HG03442 (cell line): ENCODE results near the gene CMBL.

Source experiments
- ATAC-seq: cut with Tn5 transposase; IDR thresholded peaks from one replicate; pipeline ENCODE4 v1.9.1; 2021; ENCODE audit warnings: mild to moderate bottlenecking, moderate library complexity; ENCODE audit not compliant: unreplicated experiment

CMBL gene

DNA sequence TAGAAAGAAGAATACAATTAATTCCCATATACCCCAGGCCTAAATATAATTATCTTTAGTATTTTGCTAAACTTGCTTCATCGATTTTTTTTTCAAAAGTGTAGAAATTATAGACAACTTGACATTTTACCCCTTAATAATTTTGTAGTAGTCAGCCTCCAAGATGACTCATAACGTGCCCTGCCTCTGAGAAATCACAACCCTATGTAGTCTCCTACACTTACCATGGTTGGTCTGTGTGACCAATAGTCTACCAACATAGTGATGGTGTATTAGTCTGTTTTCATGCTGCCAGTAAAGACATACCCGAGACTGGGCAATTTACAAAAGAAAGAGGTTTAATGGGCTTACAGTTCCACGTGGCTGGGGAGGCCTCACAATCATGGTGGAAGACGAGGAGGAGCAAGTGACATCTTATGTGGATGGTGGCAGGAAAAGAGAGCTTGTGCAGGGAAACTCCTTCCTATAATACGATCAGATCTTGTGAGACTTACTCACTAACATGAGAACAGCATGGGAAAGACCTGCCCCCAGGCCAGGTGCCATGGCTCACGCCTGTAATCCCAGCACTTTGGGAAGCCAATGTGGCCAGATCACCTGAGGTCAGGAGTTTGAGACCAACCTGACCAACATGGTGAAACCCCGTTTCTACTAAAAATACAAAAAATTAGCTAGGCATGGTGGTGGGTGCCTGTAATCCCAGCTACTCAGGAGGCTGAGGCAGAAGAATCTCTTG is 3.3 kb upstream of the CMBL start:
- peak; percentile 68 for ATAC-seq

DNA sequence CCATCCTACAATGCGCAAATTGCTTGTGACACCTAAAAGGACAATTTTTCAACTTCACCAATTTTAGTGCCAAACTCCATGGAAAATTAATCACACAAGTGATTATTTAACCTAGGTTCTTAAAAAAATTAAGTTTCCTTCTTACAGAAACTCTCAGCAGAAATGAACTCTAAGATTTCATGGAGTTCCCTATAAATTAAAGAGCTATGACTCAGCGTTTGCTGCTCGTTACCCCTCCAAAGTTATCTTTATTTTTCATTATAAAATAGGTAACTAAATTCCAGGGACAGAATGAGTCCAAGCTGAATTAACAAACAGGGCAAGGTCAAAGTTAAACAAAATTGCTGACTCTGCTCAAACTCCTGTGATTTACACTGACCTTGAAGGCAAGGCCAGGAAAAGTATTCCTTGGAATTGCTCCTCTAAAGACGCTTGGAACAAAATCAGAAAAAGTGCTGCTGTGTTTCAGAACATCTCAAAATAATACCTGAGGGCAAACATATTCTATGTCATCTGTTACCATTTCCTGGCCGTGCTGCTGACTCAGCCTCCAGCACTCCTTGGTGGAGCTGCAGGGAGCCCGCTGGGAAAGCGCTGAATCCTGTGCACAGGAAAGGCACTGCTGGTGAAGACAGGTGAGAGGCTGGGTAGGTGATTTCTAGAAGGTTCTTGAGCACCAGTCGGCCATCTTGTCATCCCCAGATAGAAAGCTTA is 2.5 kb upstream of the CMBL start:
- ATAC-seq = no peak

DNA sequence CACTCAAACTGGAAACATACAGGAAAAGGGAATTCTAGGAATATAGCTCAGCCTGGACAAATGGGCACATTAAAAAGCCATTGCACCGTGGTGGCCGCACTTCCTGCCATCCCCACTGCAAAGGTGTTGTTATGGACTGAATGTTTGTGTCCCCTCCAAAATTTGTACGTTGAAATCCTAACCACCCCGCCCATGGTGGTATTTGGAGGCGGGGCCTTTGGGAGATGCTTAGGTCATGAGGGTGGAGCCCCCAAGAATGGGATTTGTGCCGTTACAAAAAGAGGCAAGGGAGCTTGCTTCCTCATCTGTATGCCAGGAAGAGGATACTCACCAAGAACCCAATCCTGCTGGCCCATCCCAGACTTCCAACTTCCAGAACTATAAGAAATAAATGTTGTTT is 1.1 kb upstream of the CMBL start:
- ATAC-seq = no peak

DNA sequence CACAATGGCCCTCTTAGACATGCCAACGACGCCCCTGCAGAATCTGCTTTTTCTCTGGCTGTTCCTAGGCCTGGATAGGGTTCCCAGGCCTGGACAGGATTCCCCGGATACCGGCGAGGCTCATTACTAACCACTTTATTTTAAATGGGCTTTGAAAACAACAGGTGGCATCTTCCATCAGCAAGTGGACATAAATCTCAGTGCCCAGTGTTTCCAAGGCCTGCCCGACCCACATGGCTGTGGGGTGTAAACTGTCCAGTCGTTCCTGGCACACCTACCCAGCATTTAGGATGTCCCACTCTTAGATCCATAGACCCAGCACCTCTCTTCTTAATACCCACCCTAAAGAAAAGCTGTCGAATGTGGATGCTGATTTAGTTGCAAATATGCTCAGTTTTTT is 896 bp downstream of the CMBL start:
- ATAC-seq = no peak

DNA sequence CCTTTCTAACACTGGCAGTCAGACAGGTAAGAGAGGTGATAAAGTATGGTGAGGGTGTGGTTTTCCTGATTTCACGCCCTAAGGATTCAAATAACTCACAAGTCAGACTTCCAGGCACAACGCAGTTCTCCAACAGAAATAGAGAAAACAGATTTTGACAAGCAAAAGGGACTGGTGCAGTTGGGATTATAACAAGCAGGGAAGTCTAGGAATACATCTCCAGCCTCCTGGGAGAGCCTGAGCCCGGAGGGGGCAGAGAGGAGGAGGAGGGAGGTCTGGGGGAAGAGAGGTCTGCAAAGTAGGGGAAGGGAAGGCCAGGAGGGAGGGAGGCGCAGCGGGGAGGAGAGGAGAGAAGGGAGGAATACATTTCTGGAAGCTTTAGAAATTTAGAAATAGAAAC is 1.6 kb downstream of the CMBL start:
- ATAC-seq = no peak

DNA sequence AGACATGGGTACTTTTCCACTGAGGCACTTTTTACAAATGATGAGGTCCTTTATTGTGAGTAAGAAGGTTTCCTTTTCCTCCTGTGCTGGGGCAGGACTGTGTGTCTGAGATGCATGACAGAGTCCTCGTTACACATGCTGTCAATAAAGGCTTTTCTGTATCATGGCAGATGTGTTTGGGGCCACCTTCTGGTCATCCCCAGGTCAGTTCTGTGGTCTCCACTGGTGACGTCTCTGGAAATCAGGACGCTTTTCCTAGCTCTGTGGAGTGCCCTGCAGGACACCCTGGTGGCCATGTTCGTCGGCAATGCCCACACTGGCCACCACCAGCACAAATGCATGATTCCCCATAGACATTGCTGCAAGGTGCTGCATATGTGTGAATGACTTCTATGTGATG is 2.8 kb downstream of the CMBL start:
- no peak for ATAC-seq

DNA sequence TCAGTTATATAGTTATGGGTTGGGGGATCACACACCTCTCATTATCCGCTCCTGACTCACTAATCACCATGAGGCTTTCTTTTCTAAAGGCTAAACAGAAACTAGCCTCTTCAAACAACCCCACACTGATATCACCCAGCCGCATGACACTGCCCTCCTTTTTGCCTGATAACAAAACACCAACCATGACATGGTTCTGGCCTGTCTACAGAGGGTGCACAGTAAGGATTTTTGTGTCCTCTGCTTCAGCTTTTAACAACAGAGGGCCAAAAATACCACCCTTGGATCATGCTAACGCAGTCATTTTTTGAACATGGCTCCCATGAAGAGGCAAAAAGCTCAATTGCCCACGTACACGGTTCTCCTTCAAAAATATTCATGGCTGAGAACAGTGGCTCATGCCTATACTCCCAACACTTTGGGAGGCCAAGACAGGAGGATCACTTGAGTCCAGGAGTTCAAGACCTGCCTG is 4.0 kb downstream of the CMBL start:
- no peak for ATAC-seq

DNA sequence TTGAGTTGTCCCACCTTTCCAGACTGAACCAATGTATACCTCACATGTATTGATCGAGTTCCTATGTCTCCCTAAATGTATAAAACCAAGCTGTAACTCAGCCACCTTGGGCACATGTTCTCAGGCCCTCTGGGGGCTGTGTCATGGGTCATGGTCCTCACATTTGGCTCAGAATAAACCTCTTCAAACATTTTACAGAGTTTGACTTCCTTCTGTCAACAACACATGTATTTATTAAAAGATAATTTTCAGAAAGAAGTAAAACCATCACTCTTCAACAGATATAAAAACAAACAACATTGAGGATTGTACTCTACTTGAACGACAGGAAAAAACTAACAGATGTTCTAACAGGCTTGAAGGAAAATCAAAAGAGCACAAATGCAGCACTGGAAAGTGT is 4.5 kb downstream of the CMBL start:
- ATAC-seq = no peak

DNA sequence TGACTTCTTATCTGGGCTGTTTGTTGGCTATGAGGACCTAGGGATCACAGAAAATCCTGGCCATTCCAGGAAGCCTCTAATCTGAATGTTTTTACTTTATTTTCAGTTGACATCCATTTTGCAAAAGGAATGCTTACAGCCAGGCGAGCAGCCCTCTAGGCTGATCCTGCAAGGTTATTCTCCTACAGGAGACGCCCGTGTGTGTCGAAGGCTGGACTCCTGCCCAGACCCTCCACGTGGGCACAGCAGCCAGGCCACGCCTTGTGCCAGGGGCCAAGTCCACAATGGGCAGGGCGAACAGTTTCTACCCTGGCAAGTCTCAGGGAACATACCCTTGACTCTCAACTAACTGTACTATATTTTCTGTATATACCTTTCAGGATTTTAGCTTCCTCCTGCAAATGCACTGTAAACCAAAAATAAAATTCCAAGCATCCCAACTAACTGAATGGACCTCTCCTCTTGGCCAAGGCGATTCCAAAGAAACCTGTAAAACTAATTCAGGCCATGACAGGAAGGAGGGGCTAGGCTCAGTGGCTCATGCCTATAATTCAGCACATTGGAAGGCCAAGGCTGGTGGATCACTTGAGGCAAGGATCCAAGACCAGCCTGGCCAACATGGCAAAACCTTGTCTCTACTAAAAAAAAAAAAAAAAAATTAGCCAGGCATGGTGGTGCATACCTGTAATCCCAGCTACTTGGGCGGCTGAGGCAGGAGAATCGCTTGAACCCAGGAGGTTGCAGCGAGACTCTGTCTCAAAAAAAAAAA is 5.7 kb downstream of the CMBL start:
- no peak for ATAC-seq

DNA sequence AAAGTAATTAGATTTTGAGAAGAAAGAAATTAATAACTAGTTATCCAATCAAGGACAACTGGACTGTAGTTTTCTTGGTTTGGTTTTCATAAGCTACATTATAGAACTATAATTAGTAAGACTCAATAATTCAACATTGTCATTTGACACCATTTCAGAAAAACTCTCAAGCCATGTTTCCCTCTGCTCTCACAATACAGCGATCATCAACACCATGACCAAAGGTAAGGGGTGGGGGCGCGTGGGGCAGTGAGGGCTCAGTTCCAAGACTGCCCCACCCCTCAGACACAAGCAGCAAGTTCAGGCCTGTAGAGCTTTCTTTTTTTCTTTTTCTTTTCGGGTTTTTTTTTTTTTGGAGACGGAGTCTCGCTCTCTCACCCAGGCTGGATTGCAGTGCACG is 6.4 kb downstream of the CMBL start:
- no peak for ATAC-seq

DNA sequence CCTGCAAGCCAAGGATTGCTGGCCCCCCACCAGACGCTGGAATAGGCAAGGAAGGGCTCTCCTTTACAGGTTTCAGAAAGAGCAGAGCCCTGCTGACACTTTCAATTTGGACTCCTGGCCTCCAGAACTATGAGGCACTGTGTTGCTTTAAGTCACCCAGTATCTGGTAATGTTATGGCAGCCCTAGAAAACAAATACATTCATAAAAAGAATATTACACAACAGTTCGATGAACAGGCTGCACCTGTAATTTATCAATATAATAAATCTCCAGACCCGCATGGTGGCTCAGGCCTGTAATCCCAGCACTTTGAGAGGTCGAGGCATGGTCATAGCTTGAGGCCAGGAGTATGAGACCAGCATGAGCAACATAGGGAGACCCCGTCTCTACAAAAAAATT is 7.5 kb downstream of the CMBL start:
- ATAC-seq = no peak

DNA sequence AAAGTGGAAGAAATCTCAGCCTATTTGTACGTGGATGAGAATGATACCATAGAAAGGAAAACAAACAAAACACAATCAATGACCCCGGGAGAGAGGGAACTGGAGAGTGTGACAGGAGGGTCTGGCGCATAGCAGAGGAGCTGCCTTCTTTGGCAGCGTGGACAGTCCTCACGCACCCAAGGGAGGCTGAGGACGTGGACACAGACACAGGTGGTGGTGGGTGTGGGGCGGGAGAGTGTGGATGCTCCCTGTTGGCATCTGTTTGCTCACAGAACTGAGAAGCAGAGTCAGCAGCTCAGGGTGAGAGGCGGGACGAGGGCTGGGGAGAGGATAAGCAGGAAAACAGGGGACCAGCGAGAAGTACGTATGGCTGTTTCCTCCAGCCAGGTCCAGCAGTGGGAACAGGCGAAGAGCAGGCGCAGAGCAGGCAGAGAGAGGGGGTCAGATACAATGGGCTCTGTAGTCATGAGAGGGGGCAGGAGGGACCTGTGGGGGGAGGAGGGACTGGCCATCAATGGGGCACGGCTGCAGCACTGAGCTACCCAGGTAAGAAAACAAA is 10.0 kb downstream of the CMBL start:
- ATAC-seq = no peak

DNA sequence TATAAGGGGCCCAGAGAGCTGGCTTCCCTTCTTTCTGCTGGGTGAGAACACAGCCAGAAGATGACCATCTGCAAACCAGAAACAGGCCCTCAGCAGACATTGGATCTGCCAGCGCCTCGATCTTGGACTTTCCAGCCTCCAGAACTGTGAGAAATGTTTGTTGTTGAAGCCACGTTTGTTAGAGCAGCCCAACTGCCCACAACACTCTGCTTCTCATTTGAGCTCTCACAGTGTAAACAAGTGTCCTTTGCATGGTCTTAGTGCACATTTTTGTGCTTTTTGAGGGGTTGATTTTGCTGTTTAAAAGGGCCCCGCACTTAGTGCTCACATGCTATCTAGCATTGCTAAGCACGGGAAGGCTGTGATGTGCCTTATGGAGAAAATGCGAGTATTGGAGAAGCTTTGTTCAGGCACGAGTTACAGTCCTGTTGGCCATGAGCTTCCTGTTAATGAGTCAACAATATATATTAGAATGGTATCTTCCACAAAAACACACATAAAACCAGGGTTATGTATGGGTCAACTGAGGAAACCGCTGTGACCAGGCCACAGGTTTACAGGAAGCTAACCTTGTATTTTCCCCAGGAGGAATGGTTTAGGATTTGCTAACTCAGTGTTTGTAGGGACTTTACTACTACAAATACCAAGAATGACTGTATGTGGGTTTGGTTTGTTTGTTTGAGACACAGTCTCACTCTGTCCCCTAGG is 11.9 kb downstream of the CMBL start:
- no peak for ATAC-seq

DNA sequence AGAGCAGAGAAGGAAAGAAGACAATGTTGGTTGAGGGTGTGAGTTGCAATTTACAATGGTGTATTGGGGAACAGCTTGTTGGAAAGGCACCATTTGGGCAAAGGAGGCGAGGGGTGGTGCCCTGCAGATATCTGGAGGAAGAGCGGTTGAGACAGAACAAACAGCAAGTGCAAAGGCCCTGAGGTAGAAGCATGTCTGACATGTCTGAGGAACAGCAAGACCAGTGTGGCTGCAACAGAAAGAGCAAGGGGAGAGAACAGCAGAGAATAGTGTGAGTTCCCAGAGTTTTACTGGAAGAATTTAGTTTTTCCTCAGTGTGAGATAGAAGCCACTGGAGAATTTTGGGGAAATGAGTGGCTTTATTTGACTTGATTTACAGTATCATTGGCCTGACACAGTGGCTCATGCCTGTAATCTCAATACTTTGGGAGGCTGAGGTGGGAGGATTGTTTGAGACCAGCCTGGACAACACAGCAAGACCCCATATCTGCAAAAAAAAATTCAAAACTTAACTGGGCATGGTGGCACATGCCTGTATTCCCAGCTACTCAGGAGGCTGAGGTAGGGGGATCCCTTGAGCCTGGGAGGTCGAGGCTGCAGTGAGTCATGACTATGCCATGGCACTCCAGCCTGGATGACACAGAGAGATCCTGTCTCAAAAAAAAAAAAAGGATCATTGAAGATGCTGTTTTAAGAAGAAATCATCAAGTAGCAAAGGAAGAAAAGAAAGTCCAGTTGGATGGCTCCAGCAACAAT is 13.6 kb downstream of the CMBL start:
- no peak for ATAC-seq

DNA sequence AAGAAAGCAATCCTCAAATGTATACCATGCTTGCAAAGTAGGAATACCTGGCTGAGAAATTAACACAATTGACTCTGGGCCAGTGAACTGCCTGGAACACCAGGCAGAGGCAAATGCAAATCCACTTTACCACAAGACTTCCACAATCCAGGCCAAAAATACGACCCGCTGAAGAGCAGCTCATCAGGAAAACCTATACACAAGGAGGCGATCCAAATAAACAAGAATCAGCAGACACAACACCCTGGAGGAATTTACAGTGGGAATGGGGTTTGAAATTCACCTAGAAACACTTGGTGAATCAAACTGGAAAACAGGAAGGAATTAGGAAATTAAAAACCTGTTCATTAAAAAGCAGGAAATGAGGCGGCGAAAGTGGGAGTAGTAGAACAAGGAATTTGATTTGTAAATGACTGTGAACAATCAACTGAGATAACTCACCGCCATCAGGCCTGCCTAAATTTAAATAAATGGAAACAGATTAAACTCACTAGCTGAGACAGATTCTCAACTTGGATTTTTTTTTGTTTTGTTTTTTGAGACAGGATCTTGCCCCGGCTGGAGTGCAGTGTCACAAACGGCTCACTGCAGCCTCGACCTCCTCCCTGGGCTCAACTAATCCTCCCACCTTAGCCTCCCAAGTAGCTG is 15.9 kb downstream of the CMBL start:
- no peak for ATAC-seq

DNA sequence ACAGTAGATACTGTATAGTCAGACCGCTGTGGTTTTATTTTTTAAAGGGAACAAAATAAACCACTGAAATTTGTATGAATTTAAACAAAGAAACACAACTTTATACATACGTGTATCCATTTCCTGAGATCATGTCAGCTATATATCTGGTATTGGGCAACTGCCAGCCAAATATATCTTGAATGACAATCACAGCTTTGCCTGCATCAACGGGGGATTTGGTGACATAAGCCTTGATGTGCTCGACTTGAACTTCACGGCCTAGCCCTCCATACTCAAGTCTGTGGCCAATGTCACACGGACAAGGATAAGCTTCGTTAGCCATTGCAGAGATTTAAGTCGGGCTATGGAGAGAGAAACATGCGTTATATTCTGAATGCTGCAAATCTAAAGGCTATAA is 17.3 kb downstream of the CMBL start:
- no peak for ATAC-seq

DNA sequence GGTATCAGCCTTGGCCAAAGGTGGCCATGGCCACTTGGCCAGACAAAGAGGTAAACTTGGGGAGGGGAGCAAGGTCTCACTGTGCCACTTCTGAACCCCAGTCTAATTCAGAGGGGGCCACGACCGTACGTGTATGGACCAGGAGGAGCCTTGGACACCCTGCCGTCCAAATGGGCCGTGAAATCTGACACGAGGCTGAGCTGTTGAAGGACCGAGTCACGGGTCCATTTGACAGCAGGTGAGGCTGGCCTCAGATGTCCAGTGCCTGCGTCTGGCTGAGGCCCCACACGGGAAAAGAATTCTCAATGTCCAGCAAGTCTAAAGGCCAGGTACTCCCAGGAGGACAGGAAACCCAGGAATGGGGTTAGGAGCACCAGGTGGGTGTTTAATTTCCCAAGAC is 17.7 kb downstream of the CMBL start:
- ATAC-seq = no peak

DNA sequence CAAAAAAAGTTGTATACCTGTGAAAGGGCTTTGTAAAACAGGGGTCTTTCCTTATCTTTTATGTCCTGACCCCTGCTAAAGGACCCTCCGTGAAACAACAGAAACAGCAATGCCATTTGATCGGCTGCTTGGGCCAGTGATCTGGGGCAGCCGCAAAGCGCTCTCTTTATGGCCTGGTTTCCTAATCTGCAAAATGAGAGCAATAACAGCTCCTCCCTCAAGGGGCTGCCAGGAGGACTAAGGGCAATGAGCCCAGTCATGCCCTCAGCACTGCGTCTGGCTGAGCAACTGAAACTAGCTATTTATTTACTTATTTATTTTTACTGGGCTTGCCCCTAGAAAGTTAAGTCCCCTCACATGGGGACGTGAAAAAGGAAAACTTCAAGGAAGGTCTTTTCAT is 18.3 kb downstream of the CMBL start:
- ATAC-seq = no peak

DNA sequence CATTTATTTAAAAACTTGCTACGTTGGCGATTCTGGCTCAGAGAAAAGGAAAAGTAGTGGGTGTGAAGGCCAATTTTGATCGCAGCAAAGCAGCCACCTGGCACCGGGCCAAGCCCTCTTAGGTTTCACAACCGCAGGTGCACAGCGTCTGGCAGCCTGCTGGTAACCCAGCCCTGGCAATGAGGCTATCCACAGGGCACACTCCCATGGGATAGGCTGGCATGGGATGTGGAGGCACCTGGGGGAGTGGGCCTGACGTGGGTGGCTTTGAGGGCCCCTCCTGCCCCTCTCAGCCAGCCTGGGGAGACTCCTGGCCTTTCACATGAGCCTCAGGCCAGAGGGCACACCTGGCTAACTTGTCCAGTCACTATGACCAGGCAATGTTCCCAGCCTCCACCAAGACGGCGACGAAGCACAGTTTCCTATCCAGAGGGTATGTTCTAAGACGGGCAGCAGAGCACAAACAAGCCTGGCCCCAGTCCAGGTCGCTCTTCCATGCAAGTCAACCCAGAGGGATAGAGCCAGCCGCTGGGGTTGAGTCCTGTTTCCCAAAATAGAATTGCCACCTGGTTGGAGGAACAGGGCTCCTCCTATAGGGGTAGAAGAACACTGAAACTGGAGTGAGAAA is 19.0 kb downstream of the CMBL start:
- peak; percentile 47 for ATAC-seq
